HCT116 (cell line): ENCODE data around the gene ZNF620. TPM values are rescaled to one million over a fixed set of nuclear protein-coding genes. Genes with fewer than 3 reads are reported as not detected.

Experiments
- EGR1 ChIP-seq: IDR thresholded peaks from 2 replicates; pipeline ENCODE4 v1.6.1; 2012; ENCODE audit warnings: low read depth
- FOSL1 ChIP-seq: IDR thresholded peaks from 2 replicates; pipeline ENCODE4 v1.6.1; 2012; ENCODE audit warnings: low read depth
- MAX ChIP-seq: IDR thresholded peaks from 2 replicates; pipeline ENCODE4 v1.6.1; 2012
- REST ChIP-seq: IDR thresholded peaks from 2 replicates; pipeline ENCODE4 v1.6.1; 2012; ENCODE audit warnings: low read depth
- YY1 ChIP-seq: IDR thresholded peaks from 2 replicates; pipeline ENCODE4 v1.6.1; 2011; ENCODE audit warnings: low read length, low read depth, moderate library complexity, mild to moderate bottlenecking; ENCODE audit not compliant: insufficient replicate concordance; ENCODE audit errors: extremely low read depth
- ZBTB33 ChIP-seq: IDR thresholded peaks from 2 replicates; pipeline ENCODE4 v1.6.1; 2011; ENCODE audit warnings: mild to moderate bottlenecking, low read length, moderate library complexity; ENCODE audit not compliant: insufficient replicate concordance; ENCODE audit errors: extremely low read depth
- total RNA-seq: library from RNA; stranded (reverse); gene quantifications from one replicate; pipeline ENCODE4 v1.2.1, GENCODE V29; 2021; ENCODE audit not compliant: unreplicated experiment

The ZNF620 gene
- total RNA-seq, 1 experiment from 2014 or later: 10.2 TPM

GRCh38 chr3:40566694-40567093, 60.9 kb downstream of the ZNF620 start (continued):
- TF ChIP-seq REST (no peak), FOSL1 (no peak), YY1 (no peak), ZBTB33 (no peak), EGR1 (no peak), MAX (no peak)

Other genes with a start within 250 kb of the ZNF620 start
- gene EIF1B, start 196.3 kb upstream of the ZNF620 start, total RNA-seq: 33.6 TPM
- gene ENTPD3, start 118.9 kb upstream of the ZNF620 start, total RNA-seq: not detected
- gene RPL14, start 48.7 kb upstream of the ZNF620 start, total RNA-seq: 2,938 TPM
- gene ZNF619, start 28.9 kb upstream of the ZNF620 start, total RNA-seq: 7.3 TPM
- 23.5 TPM for gene ZNF621, start 18.9 kb downstream of the ZNF620 start, total RNA-seq